K562 (cell line): ENCODE data around the gene FBXL4. TPM values are rescaled to one million over a fixed set of nuclear protein-coding genes. Genes with fewer than 3 reads are reported as not detected.

Source experiments
- RFX1 ChIP-seq: fragments of 450-650 bp; IDR thresholded peaks from 2 replicates; pipeline ENCODE4 v1.6.1; 2016; ENCODE audit warnings: mild to moderate bottlenecking, moderate library complexity
- ZNF124 ChIP-seq: sonication (generic); formaldehyde crosslinking; IDR thresholded peaks from 2 replicates; pipeline ENCODE4 v1.8.1; 2022; ENCODE audit warnings: missing genetic modification reagents
- ZNF24 ChIP-seq: fragments of 450-650 bp; IDR thresholded peaks from 2 replicates; pipeline ENCODE4 v1.6.1; 2016
- polyA plus RNA-seq, 8 experiments: library from polyadenylated mRNA; depleted of rRNA in 4 of 8; stranded (reverse) in 5 of 8; unstranded in 3 of 8; fragments of >200 nt; fragmentation: Nextera tagmentation in 2 of 8; fragmentation: Illumina TruSeq in 1 of 8; extraction: Ambion mirVana in 2 of 8; extraction: Trizol in 1 of 8; gene quantifications; 2 replicates each; pipeline versions ENCODE4 v1.2.1 to v1.2.3, GENCODE V29; 2011 to 2014; ENCODE audit warnings: inconsistent platforms in 1 of 8, missing spikeins in 1 of 8
- total RNA-seq, 7 experiments: library from RNA; depleted of rRNA in 6 of 7; stranded (reverse); fragments of >200 nt in 6 of 7; fragmentation: Illumina TruSeq in 2 of 7; extraction: Trizol in 2 of 7; gene quantifications; 2 replicates each; pipeline versions ENCODE4 v1.2.1 to v1.2.3, GENCODE V29; 2011 to 2021; ENCODE audit warnings: low replicate concordance in 1 of 7
- TF ChIP-seq, protein P1 (sequence below), 2 experiments: IDR thresholded peaks; 2 replicates each; pipeline ENCODE4 v1.6.1; 2012; ENCODE audit warnings: improper control_type of control experiment in 2 of 2, low read depth in 2 of 2, low read length in 2 of 2, borderline replicate concordance in 1 of 2
- TF ChIP-seq, protein P2 (sequence below): sonication (generic); IDR thresholded peaks from 2 replicates; pipeline ENCODE4 v1.6.1; 2016
- TF ChIP-seq, protein P3 (sequence below): sonication (generic); formaldehyde crosslinking; IDR thresholded peaks from 2 replicates; pipeline ENCODE4 v1.8.1; 2022; ENCODE audit warnings: missing genetic modification reagents

FBXL4 gene
- total and polyA plus RNA-seq, 9 of the 15 experiments (the other 6 are each of a cell fraction or from before 2014, with no cell fraction given) = 4.2 to 23.1 (median 7.7) TPM

DNA sequence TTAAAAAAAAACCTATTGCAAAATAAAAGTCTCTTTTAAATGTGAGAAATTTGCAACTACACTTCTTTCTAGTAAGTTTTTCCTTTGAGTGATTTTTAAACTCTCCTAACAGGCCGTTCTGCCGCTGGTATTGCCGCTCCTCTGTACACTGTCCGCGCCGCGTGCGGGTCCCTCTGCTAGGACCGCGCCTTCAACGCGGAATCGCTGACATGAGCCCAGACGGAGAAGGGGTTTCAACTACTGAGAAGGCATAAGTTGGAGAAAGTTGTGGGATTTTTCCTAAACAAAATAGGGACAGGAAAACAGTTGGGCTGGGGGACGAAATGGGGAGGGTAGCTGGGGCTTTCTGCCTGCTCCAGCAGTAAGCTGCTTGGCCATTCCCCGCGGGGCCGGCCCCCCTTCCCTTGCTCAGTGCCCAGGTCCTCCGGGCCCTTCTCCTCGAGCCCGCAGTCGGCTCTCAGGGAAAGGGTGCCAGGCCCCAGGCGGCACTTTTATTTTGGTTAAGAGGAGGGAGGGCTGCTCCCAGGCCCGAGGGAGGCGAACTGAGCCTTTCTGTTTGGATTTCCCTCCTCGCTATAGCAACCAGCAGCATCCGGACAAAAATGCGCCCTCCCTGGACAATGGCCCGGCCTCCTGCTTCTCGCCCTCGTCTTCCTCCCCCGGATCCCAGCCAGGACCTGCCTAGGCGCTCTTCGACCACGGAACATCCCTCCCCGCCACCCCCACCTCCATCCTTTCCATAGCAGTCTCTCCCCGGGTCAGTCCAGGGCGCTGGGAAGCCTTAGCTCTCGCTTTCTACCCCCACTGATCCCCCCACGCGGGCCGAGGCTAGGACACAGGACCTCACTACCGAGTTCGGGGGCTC, 120.2 kb downstream of the FBXL4 start (continued):
- TF ChIP-seq ZNF124 (CRISPR knock-in tag) = no peak
- TF ChIP-seq RFX1 = peak; percentile 19; the same call in 1 of the 2 replicates
- no peak for TF ChIP-seq ZNF24
- TF ChIP-seq, protein P1, sequence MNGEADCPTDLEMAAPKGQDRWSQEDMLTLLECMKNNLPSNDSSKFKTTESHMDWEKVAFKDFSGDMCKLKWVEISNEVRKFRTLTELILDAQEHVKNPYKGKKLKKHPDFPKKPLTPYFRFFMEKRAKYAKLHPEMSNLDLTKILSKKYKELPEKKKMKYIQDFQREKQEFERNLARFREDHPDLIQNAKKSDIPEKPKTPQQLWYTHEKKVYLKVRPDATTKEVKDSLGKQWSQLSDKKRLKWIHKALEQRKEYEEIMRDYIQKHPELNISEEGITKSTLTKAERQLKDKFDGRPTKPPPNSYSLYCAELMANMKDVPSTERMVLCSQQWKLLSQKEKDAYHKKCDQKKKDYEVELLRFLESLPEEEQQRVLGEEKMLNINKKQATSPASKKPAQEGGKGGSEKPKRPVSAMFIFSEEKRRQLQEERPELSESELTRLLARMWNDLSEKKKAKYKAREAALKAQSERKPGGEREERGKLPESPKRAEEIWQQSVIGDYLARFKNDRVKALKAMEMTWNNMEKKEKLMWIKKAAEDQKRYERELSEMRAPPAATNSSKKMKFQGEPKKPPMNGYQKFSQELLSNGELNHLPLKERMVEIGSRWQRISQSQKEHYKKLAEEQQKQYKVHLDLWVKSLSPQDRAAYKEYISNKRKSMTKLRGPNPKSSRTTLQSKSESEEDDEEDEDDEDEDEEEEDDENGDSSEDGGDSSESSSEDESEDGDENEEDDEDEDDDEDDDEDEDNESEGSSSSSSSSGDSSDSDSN (IDR thresholded peaks at IDR 0.05; ENCODE audit: borderline replicate concordance in 1 of 2, low read depth in 2 of 2, low read length in 2 of 2) = no peak
- TF ChIP-seq, protein P2, sequence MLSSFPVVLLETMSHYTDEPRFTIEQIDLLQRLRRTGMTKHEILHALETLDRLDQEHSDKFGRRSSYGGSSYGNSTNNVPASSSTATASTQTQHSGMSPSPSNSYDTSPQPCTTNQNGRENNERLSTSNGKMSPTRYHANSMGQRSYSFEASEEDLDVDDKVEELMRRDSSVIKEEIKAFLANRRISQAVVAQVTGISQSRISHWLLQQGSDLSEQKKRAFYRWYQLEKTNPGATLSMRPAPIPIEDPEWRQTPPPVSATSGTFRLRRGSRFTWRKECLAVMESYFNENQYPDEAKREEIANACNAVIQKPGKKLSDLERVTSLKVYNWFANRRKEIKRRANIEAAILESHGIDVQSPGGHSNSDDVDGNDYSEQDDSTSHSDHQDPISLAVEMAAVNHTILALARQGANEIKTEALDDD = no peak
- TF ChIP-seq, protein P3, sequence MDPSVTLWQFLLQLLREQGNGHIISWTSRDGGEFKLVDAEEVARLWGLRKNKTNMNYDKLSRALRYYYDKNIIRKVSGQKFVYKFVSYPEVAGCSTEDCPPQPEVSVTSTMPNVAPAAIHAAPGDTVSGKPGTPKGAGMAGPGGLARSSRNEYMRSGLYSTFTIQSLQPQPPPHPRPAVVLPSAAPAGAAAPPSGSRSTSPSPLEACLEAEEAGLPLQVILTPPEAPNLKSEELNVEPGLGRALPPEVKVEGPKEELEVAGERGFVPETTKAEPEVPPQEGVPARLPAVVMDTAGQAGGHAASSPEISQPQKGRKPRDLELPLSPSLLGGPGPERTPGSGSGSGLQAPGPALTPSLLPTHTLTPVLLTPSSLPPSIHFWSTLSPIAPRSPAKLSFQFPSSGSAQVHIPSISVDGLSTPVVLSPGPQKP (CRISPR knock-in tag) = no peak
